Measurements from ENCODE around the gene ERI3. TPM values are rescaled to one million over a fixed set of nuclear protein-coding genes. Genes with fewer than 3 reads are reported as not detected.

ERI3 gene
- total RNA-seq, 1 experiment from 2014 or later: 74.7 TPM

GRCh38 chr1:44303532-44303931, 51.5 kb downstream of the ERI3 start (continued):
- TF ChIP-seq ZNF281 (CRISPR knock-in tag; IDR thresholded peaks at IDR 0.05) (no peak), PRDM15 (CRISPR knock-in tag; IDR thresholded peaks at IDR 0.05) (no peak), MXD4 (CRISPR knock-in tag; IDR thresholded peaks at IDR 0.05; ENCODE audit: borderline replicate concordance) (no peak), TEAD1 (CRISPR knock-in tag; IDR thresholded peaks at IDR 0.05) (no peak), ATF1 (CRISPR knock-in tag; IDR thresholded peaks at IDR 0.05) (no peak), ZNF396 (CRISPR knock-in tag; IDR thresholded peaks at IDR 0.05; ENCODE audit: borderline replicate concordance) (no peak)

GRCh38 chr1:44302541-44302940, 52.5 kb downstream of the ERI3 start:
- Mint-ChIP-seq H3K4me1 (0 out of 2 replicates have a peak, but pooled peaks cover 4% of the 10 kb centered on the region), H3K4me3 (no peak overlapping the region), H3K36me3 (peaks cover 24% of the 10 kb centered on the region), H3K27ac (no peak overlapping the region; the same call in 1 of the 2 replicates), H3K9me3 (no peaks in the 10 kb centered on the region), H3K27me3 (ENCODE audit: low read depth) (no peaks in the 10 kb centered on the region)
- ChIA-PET POLR2A (no interaction called here), CTCF (interaction anchor here (2.0 kb wide), 1 partner anchor 85 kb away, joined by 7 read pairs; no protein-coding TSS in a partner anchor)
- ATAC-seq (no peak), DNase-seq (ENCODE audit: low spot score) (no peak)
- TF ChIP-seq ZNF263 (CRISPR knock-in tag; IDR thresholded peaks at IDR 0.05; ENCODE audit: low read depth) (no peak), NR1H2 (CRISPR knock-in tag; IDR thresholded peaks at IDR 0.05) (no peak), HMGA2 (CRISPR knock-in tag; IDR thresholded peaks at IDR 0.05) (no peak), ZNF138 (CRISPR knock-in tag; conservative IDR thresholded peaks at IDR 0.05) (no peak), ZNF416 (CRISPR knock-in tag; IDR thresholded peaks at IDR 0.05) (no peak), ESRRA (CRISPR knock-in tag; IDR thresholded peaks at IDR 0.05; ENCODE audit: borderline replicate concordance) (no peak), FOXP1 (CRISPR knock-in tag; IDR thresholded peaks at IDR 0.05; ENCODE audit: borderline replicate concordance) (no peak), E2F4 (CRISPR knock-in tag; IDR thresholded peaks at IDR 0.05; ENCODE audit: borderline replicate concordance, low read depth) (no peak), ZBTB21 (CRISPR knock-in tag; IDR thresholded peaks at IDR 0.05; ENCODE audit: borderline replicate concordance) (no peak), CTCF (IDR thresholded peaks at IDR 0.05) (no peak), SMAD3 (CRISPR knock-in tag; IDR thresholded peaks at IDR 0.05; ENCODE audit: borderline replicate concordance) (no peak), CDX4 (CRISPR knock-in tag; IDR thresholded peaks at IDR 0.05; ENCODE audit: borderline replicate concordance) (no peak), SP1 (CRISPR knock-in tag; conservative IDR thresholded peaks at IDR 0.05) (no peak), SOX15 (CRISPR knock-in tag; IDR thresholded peaks at IDR 0.05) (no peak), ETV6 (CRISPR knock-in tag; IDR thresholded peaks at IDR 0.05) (no peak), ZNF512 (CRISPR knock-in tag; IDR thresholded peaks at IDR 0.05; ENCODE audit: borderline replicate concordance) (no peak), HMGXB4 (CRISPR knock-in tag; IDR thresholded peaks at IDR 0.05) (no peak)

Measured in WTC11 (cell line).